Progenitor cell of endocrine pancreas (in vitro differentiated cells): Measurements from ENCODE around the gene PPARD. TPM values are rescaled to one million over a fixed set of nuclear protein-coding genes. Genes with fewer than 3 reads are reported as not detected.
"Not testable (repeated sequence)": the region's sequence is repeated elsewhere in the genome, so short reads cannot be mapped to it uniquely, and the experiment has no call there.

Source experiments
- DNase-seq: peaks from one replicate; pipeline ENCODE4 v3.0.0; 2021; ENCODE audit warnings: low spot score; ENCODE audit not compliant: unreplicated experiment
- H3K27ac Mint-ChIP-seq: 2 replicates; pipeline ENCODE4 v1.8.0; 2021; ENCODE audit warnings: mild to moderate bottlenecking, moderate library complexity, mixed read lengths
- H3K27me3 Mint-ChIP-seq: 2 replicates; pipeline ENCODE4 v1.8.0; 2021; ENCODE audit warnings: mixed read lengths
- H3K36me3 Mint-ChIP-seq: 2 replicates; pipeline ENCODE4 v1.8.0; 2022; ENCODE audit warnings: mixed read lengths; ENCODE audit not compliant: insufficient read depth
- H3K4me1 Mint-ChIP-seq: 2 replicates; pipeline ENCODE4 v1.8.0; 2021; ENCODE audit warnings: low read depth, mixed read lengths
- H3K4me3 Mint-ChIP-seq: 2 replicates; pipeline ENCODE4 v1.8.0; 2021; ENCODE audit warnings: low read depth, mild to moderate bottlenecking, moderate library complexity, mixed read lengths
- H3K9me3 Mint-ChIP-seq: 2 replicates; pipeline ENCODE4 v1.8.0; 2021; ENCODE audit warnings: low read depth, mixed read lengths
- total RNA-seq: library from RNA; stranded (reverse); gene quantifications from 2 replicates; pipeline ENCODE4 v1.2.1, GENCODE V29; 2021
- TF ChIP-seq, protein P1 (sequence below): fragments of 200-600 bp; sonication (generic); IDR thresholded peaks from one replicate; pipeline ENCODE4 v1.5.0; 2021; ENCODE audit warnings: antibody characterized with exemption, mild to moderate bottlenecking; ENCODE audit not compliant: unreplicated experiment

The PPARD gene
- total RNA-seq, 1 donor from 2014 or later, result 13.9 TPM

DNA sequence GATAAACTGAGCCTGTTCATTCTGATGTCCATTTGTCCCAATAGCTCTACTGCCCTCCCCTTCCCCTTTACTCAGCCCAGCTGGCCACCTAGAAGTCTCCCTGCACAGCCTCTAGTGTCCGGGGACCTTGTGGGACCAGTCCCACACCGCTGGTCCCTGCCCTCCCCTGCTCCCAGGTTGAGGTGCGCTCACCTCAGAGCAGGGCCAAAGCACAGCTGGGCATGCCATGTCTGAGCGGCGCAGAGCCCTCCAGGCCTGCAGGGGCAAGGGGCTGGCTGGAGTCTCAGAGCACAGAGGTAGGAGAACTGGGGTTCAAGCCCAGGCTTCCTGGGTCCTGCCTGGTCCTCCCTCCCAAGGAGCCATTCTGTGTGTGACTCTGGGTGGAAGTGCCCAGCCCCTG, 85.1 kb downstream of the PPARD start:
- H3K27me3 Mint-ChIP-seq, result no peaks in the 10 kb centered on the region
- no peaks in the 10 kb centered on the region for H3K9me3 Mint-ChIP-seq
- peaks cover 8% of the 10 kb centered on the region for H3K4me1 Mint-ChIP-seq
- TF ChIP-seq, protein P1, sequence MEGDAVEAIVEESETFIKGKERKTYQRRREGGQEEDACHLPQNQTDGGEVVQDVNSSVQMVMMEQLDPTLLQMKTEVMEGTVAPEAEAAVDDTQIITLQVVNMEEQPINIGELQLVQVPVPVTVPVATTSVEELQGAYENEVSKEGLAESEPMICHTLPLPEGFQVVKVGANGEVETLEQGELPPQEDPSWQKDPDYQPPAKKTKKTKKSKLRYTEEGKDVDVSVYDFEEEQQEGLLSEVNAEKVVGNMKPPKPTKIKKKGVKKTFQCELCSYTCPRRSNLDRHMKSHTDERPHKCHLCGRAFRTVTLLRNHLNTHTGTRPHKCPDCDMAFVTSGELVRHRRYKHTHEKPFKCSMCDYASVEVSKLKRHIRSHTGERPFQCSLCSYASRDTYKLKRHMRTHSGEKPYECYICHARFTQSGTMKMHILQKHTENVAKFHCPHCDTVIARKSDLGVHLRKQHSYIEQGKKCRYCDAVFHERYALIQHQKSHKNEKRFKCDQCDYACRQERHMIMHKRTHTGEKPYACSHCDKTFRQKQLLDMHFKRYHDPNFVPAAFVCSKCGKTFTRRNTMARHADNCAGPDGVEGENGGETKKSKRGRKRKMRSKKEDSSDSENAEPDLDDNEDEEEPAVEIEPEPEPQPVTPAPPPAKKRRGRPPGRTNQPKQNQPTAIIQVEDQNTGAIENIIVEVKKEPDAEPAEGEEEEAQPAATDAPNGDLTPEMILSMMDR, result no peak
- DNase-seq, result no peak
- peaks cover 12% of the 10 kb centered on the region for H3K36me3 Mint-ChIP-seq
- H3K27ac Mint-ChIP-seq, result no peak overlapping the region
- H3K4me3 Mint-ChIP-seq, result no peak overlapping the region

DNA sequence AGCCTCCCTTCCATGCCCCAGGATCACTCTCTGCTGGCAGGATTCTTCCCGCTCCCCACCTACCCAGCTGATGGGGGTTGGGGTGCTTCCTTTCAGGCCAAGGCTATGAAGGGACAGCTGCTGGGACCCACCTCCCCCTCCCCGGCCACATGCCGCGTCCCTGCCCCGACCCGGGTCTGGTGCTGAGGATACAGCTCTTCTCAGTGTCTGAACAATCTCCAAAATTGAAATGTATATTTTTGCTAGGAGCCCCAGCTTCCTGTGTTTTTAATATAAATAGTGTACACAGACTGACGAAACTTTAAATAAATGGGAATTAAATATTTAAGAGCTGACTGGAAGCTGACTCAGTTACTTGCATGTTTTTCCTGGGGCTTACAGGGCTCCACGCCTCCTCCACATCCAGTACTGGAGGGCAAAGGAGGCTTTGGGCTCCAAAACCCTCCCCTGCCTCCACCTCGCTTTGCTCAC, 85.5 kb downstream of the PPARD start:
- Mint-ChIP-seq H3K4me1 (peaks cover 8% of the 10 kb centered on the region), H3K4me3 (no peak overlapping the region), H3K36me3 (peaks cover 12% of the 10 kb centered on the region), H3K27me3 (no peaks in the 10 kb centered on the region), H3K9me3 (no peaks in the 10 kb centered on the region), H3K27ac (no peak overlapping the region)
- TF ChIP-seq, protein P1, result no peak
- DNase-seq, result no peak

- H3K27ac Mint-ChIP-seq, result no peak overlapping the region
- peaks cover 12% of the 10 kb centered on the region for H3K36me3 Mint-ChIP-seq
- no peaks in the 10 kb centered on the region for H3K9me3 Mint-ChIP-seq
- H3K4me3 Mint-ChIP-seq, result no peak overlapping the region
- peaks cover 8% of the 10 kb centered on the region for H3K4me1 Mint-ChIP-seq
- no peaks in the 10 kb centered on the region for H3K27me3 Mint-ChIP-seq
- TF ChIP-seq, protein P1, result no peak
- DNase-seq, result no peak
Observed at GRCh38 chr6:35428421-35429149, 86.2 kb downstream of the PPARD start.

DNA sequence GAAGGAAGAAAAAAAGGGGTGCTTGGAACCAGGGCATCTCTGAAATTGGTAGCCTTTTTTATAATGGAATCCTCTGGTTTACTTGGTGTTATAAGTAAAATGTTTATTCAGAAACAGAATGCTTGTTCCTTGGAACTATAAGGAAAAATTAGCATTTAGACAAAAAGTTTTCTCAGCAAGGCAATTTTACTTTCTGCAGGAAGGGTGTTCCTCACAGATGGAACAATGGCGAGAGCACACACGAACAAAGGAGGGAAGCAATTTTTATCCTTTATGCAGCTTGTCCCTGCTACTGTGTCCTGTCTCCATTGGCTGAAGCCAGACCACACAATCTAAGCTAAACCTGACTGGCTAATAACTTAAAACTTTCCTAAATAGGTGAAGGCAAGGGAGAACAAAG, 87.1 kb downstream of the PPARD start:
- TF ChIP-seq, protein P1, result no peak

GRCh38 chr6:35432291-35432690, 89.9 kb downstream of the PPARD start:
- H3K27ac Mint-ChIP-seq, result no peak overlapping the region
- TF ChIP-seq, protein P1, result no peak
- H3K36me3 Mint-ChIP-seq, result peaks cover 7% of the 10 kb centered on the region

More for the DNA sequence above, 87.1 kb downstream of the PPARD start:
- Mint-ChIP-seq H3K4me3 (no peak overlapping the region), H3K36me3 (peaks cover 12% of the 10 kb centered on the region), H3K4me1 (peaks cover 8% of the 10 kb centered on the region), H3K27ac (no peak overlapping the region), H3K9me3 (no peaks in the 10 kb centered on the region), H3K27me3 (no peaks in the 10 kb centered on the region)
- DNase-seq, result no peak

DNA sequence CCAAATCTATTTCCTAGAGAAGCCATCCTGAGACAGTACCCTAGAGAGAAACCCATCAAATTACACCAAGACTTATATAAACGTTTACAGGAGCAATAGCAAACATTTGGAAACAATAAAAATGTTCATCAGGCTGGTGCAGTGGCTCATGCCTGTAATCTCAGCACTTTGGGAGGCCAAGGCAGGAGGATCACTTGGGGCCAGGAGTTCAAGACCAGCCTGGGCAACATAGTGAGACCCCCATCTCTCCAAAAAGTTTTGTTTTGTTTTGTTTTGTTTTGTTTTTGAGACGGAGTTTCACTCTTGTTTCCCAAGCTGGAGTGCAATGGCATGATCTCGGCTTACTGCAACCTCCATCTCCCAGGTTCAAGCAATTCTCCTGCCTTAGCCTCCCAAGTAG, 90.3 kb downstream of the PPARD start:
- H3K4me3 Mint-ChIP-seq, H3K27me3 Mint-ChIP-seq, H3K4me1 Mint-ChIP-seq, H3K27ac Mint-ChIP-seq, DNase-seq, H3K9me3 Mint-ChIP-seq, H3K36me3 Mint-ChIP-seq: not testable (repeated sequence)

More at GRCh38 chr6:35432291-35432690, 89.9 kb downstream of the PPARD start:
- DNase-seq, result no peak
- Mint-ChIP-seq H3K4me3 (no peak overlapping the region), H3K4me1 (peaks cover 8% of the 10 kb centered on the region), H3K9me3 (no peaks in the 10 kb centered on the region), H3K27me3 (no peaks in the 10 kb centered on the region)
